OCI-LY7 (cell line): ENCODE data around the gene KCNE3. TPM values are rescaled to one million over a fixed set of nuclear protein-coding genes. Genes with fewer than 3 reads are reported as not detected.
A peak's percentile ranks its signal among the peaks of the same experiment; 100 is the strongest.

Source experiments
- BruUV-seq: library from RNA; stranded (reverse); fragments of 400-500 nt; replicated peaks from 2 replicates; lab custom pipeline; 2021; lab: Mats Ljungman, UMichigan
- CTCF ChIA-PET: fragments of 300-600 bp; sonication (Branson Sonifier 250); formaldehyde crosslinking; loops from one replicate; lab custom pipeline; 2022; ENCODE audit warnings: antibody characterized with exemption; ENCODE audit not compliant: unreplicated experiment; lab: Charles Lee
- POLR2A ChIA-PET: fragments of 300-600 bp; sonication (Branson Sonifier 250); formaldehyde crosslinking; loops from one replicate; lab custom pipeline; 2022; ENCODE audit warnings: antibody characterized with exemption; lab: Charles Lee
- DNase-seq: peaks from one replicate; pipeline ENCODE4 v3.0.0-alpha.2; 2015; ENCODE audit warnings: low spot score
- H2AFZ ChIP-seq: fragments of 200-600 bp; sonication (generic), shearing (Covaris generic); 2 replicates; pipeline ENCODE4 v1.6.1; 2014; ENCODE audit warnings: mild to moderate bottlenecking, antibody characterized with exemption, low read length, moderate library complexity
- H3K27ac ChIP-seq: fragments of 200-600 bp; sonication (generic); 2 replicates; pipeline ENCODE4 v1.5.1; 2014; ENCODE audit warnings: mixed run types, low read depth, mild to moderate bottlenecking, moderate library complexity, low read length, inconsistent platforms; ENCODE audit not compliant: poor library complexity, severe bottlenecking
- H3K36me3 ChIP-seq: fragments of 200-600 bp; sonication (generic); 2 replicates; pipeline ENCODE4 v1.6.1; 2014; ENCODE audit warnings: mild to moderate bottlenecking, antibody characterized with exemption, low read length, moderate library complexity, mixed read lengths; ENCODE audit not compliant: insufficient read depth
- H3K4me1 ChIP-seq: fragments of 200-600 bp; sonication (generic); 2 replicates; pipeline ENCODE4 v1.5.1; 2014; ENCODE audit warnings: mild to moderate bottlenecking, low read length; ENCODE audit not compliant: insufficient read depth, poor library complexity, severe bottlenecking
- H3K4me2 ChIP-seq: fragments of 200-600 bp; sonication (generic); 2 replicates; pipeline ENCODE4 v1.6.1; 2014; ENCODE audit warnings: mild to moderate bottlenecking, low read length
- H3K4me3 ChIP-seq: fragments of 200-600 bp; sonication (generic); 2 replicates; pipeline ENCODE4 v1.5.1; 2014; ENCODE audit warnings: mild to moderate bottlenecking, low read depth, low read length; ENCODE audit not compliant: poor library complexity, severe bottlenecking
- H3K79me2 ChIP-seq: fragments of 200-600 bp; sonication (generic); 2 replicates; pipeline ENCODE4 v1.6.1; 2016; ENCODE audit warnings: low read depth, mild to moderate bottlenecking, low read length, moderate library complexity, mixed read lengths; ENCODE audit not compliant: insufficient read depth
- H3K9me2 ChIP-seq: fragments of 200-600 bp; sonication (generic); 2 replicates; pipeline ENCODE4 v1.6.1; 2016; ENCODE audit warnings: mild to moderate bottlenecking, low read length, mixed read lengths; ENCODE audit not compliant: insufficient read depth
- H3K9me3 ChIP-seq: fragments of 200-600 bp; sonication (generic); 2 replicates; pipeline ENCODE4 v1.6.1; 2014; ENCODE audit warnings: mild to moderate bottlenecking, mixed run types, low read length, mixed read lengths
- H4K20me1 ChIP-seq: fragments of 200-600 bp; sonication (generic); 2 replicates; pipeline ENCODE4 v1.6.1; 2014; ENCODE audit warnings: mild to moderate bottlenecking, antibody characterized with exemption, low read length, moderate library complexity, mixed read lengths; ENCODE audit not compliant: insufficient read depth
- EZH2phosphoT487 ChIP-seq: fragments of 200-600 bp; sonication (generic); IDR thresholded peaks from 2 replicates; pipeline ENCODE4 v1.6.1; 2018; ENCODE audit warnings: low read depth, borderline replicate concordance, mild to moderate bottlenecking, mixed run types, antibody characterized with exemption, low read length, moderate library complexity, mixed read lengths
- intact Hi-C: fragments of 100-400 bp; cut with micrococcal nuclease; formaldehyde crosslinking; loops from one replicate; pipeline ENCODE4 v1.10.0; 2022; ENCODE audit not compliant: unreplicated experiment
- total RNA-seq, 2 experiments: library from RNA; depleted of rRNA in 1 of 2; stranded (reverse); fragments of >200 nt in 1 of 2; shearing (Covaris generic) in 1 of 2; gene quantifications; 2 replicates each; pipeline ENCODE4 v1.2.3, GENCODE V29; 2014 to 2022
- TF ChIP-seq, protein P1 (sequence below): fragments of 200-600 bp; sonication (generic); conservative IDR thresholded peaks from 2 replicates; pipeline ENCODE4 v1.5.1; 2014; ENCODE audit warnings: mild to moderate bottlenecking, antibody characterized with exemption, low read length, moderate library complexity, mixed read lengths

The KCNE3 gene
- total RNA-seq, 2 experiments from 2014 or later: not detected

DNA sequence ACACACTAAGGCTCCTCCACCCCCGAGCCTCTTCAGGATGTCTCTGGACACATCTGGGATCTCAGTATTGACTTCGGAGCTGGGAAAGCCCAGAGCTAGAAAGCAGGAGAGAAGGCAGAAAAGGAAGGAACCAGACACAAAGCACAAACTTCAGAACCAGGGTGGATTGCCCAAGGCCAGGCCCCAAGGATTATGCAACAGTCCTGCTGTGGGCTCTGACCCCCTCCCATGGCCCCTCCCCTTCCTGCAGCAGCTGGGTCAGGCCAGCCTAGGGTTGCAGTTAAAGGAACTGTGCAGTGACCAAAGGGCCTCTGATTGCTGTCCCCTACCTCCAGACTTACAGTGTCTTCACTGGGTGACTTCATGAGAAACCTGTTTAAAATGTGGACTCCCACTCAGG is 5.3 kb downstream of the KCNE3 start:
- no peak for TF ChIP-seq EZH2phosphoT487
- TF ChIP-seq, protein P1, sequence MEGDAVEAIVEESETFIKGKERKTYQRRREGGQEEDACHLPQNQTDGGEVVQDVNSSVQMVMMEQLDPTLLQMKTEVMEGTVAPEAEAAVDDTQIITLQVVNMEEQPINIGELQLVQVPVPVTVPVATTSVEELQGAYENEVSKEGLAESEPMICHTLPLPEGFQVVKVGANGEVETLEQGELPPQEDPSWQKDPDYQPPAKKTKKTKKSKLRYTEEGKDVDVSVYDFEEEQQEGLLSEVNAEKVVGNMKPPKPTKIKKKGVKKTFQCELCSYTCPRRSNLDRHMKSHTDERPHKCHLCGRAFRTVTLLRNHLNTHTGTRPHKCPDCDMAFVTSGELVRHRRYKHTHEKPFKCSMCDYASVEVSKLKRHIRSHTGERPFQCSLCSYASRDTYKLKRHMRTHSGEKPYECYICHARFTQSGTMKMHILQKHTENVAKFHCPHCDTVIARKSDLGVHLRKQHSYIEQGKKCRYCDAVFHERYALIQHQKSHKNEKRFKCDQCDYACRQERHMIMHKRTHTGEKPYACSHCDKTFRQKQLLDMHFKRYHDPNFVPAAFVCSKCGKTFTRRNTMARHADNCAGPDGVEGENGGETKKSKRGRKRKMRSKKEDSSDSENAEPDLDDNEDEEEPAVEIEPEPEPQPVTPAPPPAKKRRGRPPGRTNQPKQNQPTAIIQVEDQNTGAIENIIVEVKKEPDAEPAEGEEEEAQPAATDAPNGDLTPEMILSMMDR: no peak
- H3K79me2 ChIP-seq: no peaks in the 10 kb centered on the region
- ChIA-PET CTCF (interaction anchor here (0.7 kb wide), 1 partner anchor 13 kb away, joined by 3 read pairs; no protein-coding TSS in a partner anchor), POLR2A (interaction anchor here (0.5 to 0.6 kb wide), 2 partner anchors 37 to 155 kb away, joined by 3 to 8 read pairs; no protein-coding TSS in a partner anchor)
- H3K4me1 ChIP-seq: peaks cover 3% of the 10 kb centered on the region
- H4K20me1 ChIP-seq: no peaks in the 10 kb centered on the region
- no peaks in the 10 kb centered on the region for H3K36me3 ChIP-seq
- no peaks in the 10 kb centered on the region for H3K9me2 ChIP-seq
- H3K27ac ChIP-seq: no peak overlapping the region
- DNase-seq: no peak
- H3K4me2 ChIP-seq: no peak overlapping the region
- intact Hi-C loops: loop anchor here (5.0 kb wide), 1 partner anchor 95 kb away; no protein-coding TSS in a partner anchor
- H2AFZ ChIP-seq: no peak overlapping the region
- no peaks in the 10 kb centered on the region for H3K9me3 ChIP-seq
- no peak overlapping the region for H3K4me3 ChIP-seq
- no TSS peak for BruUV-seq

DNA sequence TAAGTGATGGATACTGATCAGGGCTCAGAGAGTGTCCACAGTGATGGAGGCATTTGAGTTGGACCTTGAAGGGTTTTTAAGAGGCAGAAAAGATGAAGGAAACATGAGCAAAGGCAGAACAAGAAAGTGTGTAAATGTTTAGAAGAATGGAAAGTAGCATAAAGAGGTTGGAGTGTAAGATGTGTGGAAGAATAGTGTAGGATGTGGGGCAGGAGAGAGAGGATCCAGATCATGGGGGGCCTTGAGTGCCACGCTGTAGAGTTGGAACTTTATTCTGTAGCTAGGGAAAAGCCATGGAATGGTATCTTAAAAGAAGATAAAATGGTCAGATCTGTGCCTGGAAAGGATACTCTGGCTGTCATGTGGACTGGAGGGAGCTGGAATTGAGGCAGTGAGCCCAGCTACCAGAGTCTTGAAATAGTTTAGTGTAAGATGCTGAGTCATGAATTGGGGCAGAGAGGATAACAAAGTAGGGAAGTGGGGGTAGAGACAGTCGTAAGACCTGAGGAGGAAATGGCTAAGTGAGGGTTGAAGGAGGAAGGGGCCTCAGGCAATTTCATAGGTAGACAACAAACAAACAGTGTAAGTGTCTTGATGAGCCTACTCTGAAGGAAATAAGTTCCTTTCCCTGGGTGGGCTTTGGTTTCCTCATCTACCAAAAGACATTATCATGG is 6.7 kb downstream of the KCNE3 start:
- no peak overlapping the region for H3K4me2 ChIP-seq
- POLR2A ChIA-PET: no interaction called here
- peak; percentile 5 for DNase-seq

More for the DNA sequence above, 6.7 kb downstream of the KCNE3 start:
- intact Hi-C loops: loop anchor here (5.0 kb wide), 1 partner anchor 97 kb away; no protein-coding TSS in a partner anchor
- no TSS peak for BruUV-seq
- no peaks in the 10 kb centered on the region for H3K9me2 ChIP-seq
- no peak overlapping the region for H3K4me3 ChIP-seq
- H3K79me2 ChIP-seq: no peaks in the 10 kb centered on the region
- no peak overlapping the region for H3K27ac ChIP-seq
- peaks cover 3% of the 10 kb centered on the region for H3K4me1 ChIP-seq
- H3K36me3 ChIP-seq: no peaks in the 10 kb centered on the region
- CTCF ChIA-PET: no interaction called here
- H2AFZ ChIP-seq: peak overlapping the region; percentile 46; the same call in 1 of the 2 replicates
- TF ChIP-seq, protein P1: no peak
- TF ChIP-seq EZH2phosphoT487: no peak
- no peaks in the 10 kb centered on the region for H3K9me3 ChIP-seq
- H4K20me1 ChIP-seq: no peaks in the 10 kb centered on the region
